ENCODE results near the gene IFNA7.

- TF ChIP-seq CTCF (IDR thresholded peaks at IDR 0.05) (no peak), POLR2A (IDR thresholded peaks at IDR 0.05) (no peak)
Measured at GRCh38 chr9:21165516-21165915, 36.5 kb downstream of the IFNA7 start.
